Measurements from ENCODE around the gene ZNF700. TPM values are rescaled to one million over a fixed set of nuclear protein-coding genes. Genes with fewer than 3 reads are reported as not detected.
"Not testable (repeated sequence)": the region's sequence is repeated elsewhere in the genome, so short reads cannot be mapped to it uniquely, and the experiment has no call there.

ZNF700 gene
- polyA plus RNA-seq, 1 donor (not counting 4 experiments of a cell fraction or from before 2014, with no cell fraction given), result 8.5 TPM

DNA sequence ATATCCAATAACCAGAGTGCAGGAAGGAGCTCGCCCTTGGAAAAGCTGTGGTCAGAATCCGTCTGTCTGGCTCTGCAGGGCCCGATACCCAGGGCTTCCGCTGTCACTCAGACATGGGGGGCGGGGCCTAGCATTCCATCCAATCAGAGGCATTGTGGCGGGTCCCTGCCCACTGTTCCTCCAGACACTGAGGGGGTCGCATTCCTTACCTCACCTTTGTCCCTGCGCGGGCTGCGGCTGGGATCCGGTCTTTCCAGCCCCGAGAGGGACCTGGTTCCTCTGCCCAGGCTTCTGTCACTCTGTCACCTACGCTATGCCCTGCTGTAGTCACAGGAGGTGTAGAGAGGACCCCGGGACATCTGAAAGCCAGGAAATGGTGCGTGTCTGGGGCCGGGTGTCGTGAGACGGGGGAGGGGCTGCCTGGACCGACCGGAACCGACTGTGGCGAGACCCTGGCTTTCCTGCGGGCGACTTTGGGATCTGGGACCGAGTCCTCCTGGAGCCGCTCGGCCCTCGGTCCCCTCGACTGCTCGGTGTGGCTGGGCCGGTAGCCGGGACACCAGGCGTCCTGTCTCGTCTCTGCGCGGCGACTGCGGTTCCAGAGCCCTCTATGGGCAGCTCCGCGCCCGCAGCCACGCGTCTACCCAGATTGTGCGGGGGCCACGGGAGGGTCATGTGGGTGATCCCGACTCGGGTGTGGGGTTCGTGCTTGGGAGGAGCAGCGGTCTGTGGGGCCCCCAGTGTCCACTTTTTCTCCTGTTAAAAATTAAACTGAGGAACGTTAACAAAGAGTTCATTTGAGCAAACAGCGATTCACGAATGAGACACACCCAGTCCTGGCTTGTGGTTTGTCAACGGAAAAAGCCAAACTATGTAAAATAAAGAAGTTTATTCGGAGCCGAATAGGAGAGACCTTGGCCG is 37.0 kb upstream of the ZNF700 start, which contains the start of gene ZNF69:
ZNF69 (plus strand) TSS at position 172 of the 921 bp plus-strand sequence; CDS start at position 314, 142 bp downstream.
- Histone ChIP-seq H3K79me2 (ENCODE audit: control insufficient read depth, insufficient read depth, low read length) (no peaks in the 10 kb centered on the region), H3K9me3 (ENCODE audit: control insufficient read depth, low read depth, low read length) (no peaks in the 10 kb centered on the region), H3K4me1 (ENCODE audit: control insufficient read depth, extremely low read depth, insufficient read depth, low read length) (no peaks in the 10 kb centered on the region), H3K9me1 (ENCODE audit: control insufficient read depth, extremely low read depth, insufficient read depth, low read length) (no peaks in the 10 kb centered on the region), H3K27me3 (ENCODE audit: control insufficient read depth, extremely low read depth, insufficient read depth, low read length) (no peaks in the 10 kb centered on the region), H4K20me1 (ENCODE audit: control insufficient read depth, extremely low read depth, insufficient read depth, low read length) (no peaks in the 10 kb centered on the region), H3K4me2 (ENCODE audit: control insufficient read depth, extremely low read depth, insufficient read depth, low read depth, low read length) (peak within 1 kb of the TSS; percentile 85), H2AFZ (ENCODE audit: control insufficient read depth, low read length) (peak within 1 kb of the TSS; percentile 90), H3K9ac (ENCODE audit: control insufficient read depth, extremely low read depth, insufficient read depth, low read length) (peak within 1 kb of the TSS; percentile 44), H3K27ac (ENCODE audit: control insufficient read depth, insufficient read depth, low read length) (no peak within 1 kb of the TSS), H3K36me3 (ENCODE audit: control insufficient read depth in 2 of 2, extremely low read depth in 1 of 2, insufficient read depth in 2 of 2, low read length in 2 of 2) (no peaks in the 10 kb centered on the region), H3K4me3 (ENCODE audit: control insufficient read depth in 2 of 3, extremely low read depth in 1 of 3, insufficient read depth in 2 of 3, low read depth in 1 of 3, low read length in 3 of 3) (peak within 1 kb of the TSS; percentile 62 to 66 (median 64))
- FAIRE-seq (no peak), DNase-seq (ENCODE audit: low read depth, low spot score) (no peak)
- dilution Hi-C loops (cut with MboI; ENCODE audit: extremely low pct_ligation_motif_present, low sequenced_read_pairs), result no loop called here
- peak in 2 of 3 experiments; percentile 25 to 36 for TF ChIP-seq CTCF (optimal IDR thresholded peaks at IDR 0.05 in 1 of 3, IDR thresholded peaks at IDR 0.05 in 1 of 3, conservative IDR thresholded peaks at IDR 0.05 in 1 of 3; ENCODE audit: extremely low read depth in 1 of 3, insufficient read depth in 2 of 3, low read length in 3 of 3)
- TF ChIP-seq EZH2 (IDR thresholded peaks at IDR 0.05; ENCODE audit: low read length), result no peak

GRCh38 chr19:11889901-11890300 is 35.0 kb upstream of the ZNF700 start:
- H4K20me1 ChIP-seq (ENCODE audit: control insufficient read depth, extremely low read depth, insufficient read depth, low read length); H3K4me1 ChIP-seq (ENCODE audit: control insufficient read depth, extremely low read depth, insufficient read depth, low read length); H2AFZ ChIP-seq (ENCODE audit: control insufficient read depth, low read length); DNase-seq (ENCODE audit: low read depth, low spot score); H3K27me3 ChIP-seq (ENCODE audit: control insufficient read depth, extremely low read depth, insufficient read depth, low read length); H3K4me2 ChIP-seq (ENCODE audit: control insufficient read depth, extremely low read depth, insufficient read depth, low read depth, low read length); dilution Hi-C loops (cut with MboI; ENCODE audit: extremely low pct_ligation_motif_present, low sequenced_read_pairs); H3K9me1 ChIP-seq (ENCODE audit: control insufficient read depth, extremely low read depth, insufficient read depth, low read length); H3K4me3 ChIP-seq (ENCODE audit: control insufficient read depth in 2 of 3, extremely low read depth in 1 of 3, insufficient read depth in 2 of 3, low read depth in 1 of 3, low read length in 3 of 3); H3K9ac ChIP-seq (ENCODE audit: control insufficient read depth, extremely low read depth, insufficient read depth, low read length); H3K36me3 ChIP-seq (ENCODE audit: control insufficient read depth in 2 of 2, extremely low read depth in 1 of 2, insufficient read depth in 2 of 2, low read length in 2 of 2); H3K9me3 ChIP-seq (ENCODE audit: control insufficient read depth, low read depth, low read length); H3K27ac ChIP-seq (ENCODE audit: control insufficient read depth, insufficient read depth, low read length); FAIRE-seq; H3K79me2 ChIP-seq (ENCODE audit: control insufficient read depth, insufficient read depth, low read length): not testable (repeated sequence)
